SW 1271 (cell line): ENCODE results near the gene PLXNA3.
"Not testable (repeated sequence)": the region's sequence is repeated elsewhere in the genome, so short reads cannot be mapped to it uniquely, and the experiment has no call there.

Experiments used
- DNase-seq, 2 experiments: peaks; one replicate each; lab custom pipeline; 2025; lab: John Stamatoyannopoulos, UW

Gene PLXNA3

GRCh38 chrX:154501423-154501822, 43.3 kb downstream of the PLXNA3 start:
- DNase-seq = not testable (repeated sequence)

GRCh38 chrX:154502098-154502497, 44.0 kb downstream of the PLXNA3 start:
- DNase-seq = no peak

GRCh38 chrX:154502989-154503388, 44.9 kb downstream of the PLXNA3 start:
- DNase-seq = no peak

GRCh38 chrX:154505734-154506133, 47.7 kb downstream of the PLXNA3 start:
- no peak for DNase-seq

- no peak for DNase-seq
Observed at GRCh38 chrX:154506483-154507332, 48.6 kb downstream of the PLXNA3 start.

- no peak for DNase-seq
Observed at GRCh38 chrX:154507673-154508383, 49.7 kb downstream of the PLXNA3 start.

- DNase-seq = no peak
Observed at GRCh38 chrX:154508384-154508745, 50.3 kb downstream of the PLXNA3 start.

- DNase-seq = no peak
Observed at GRCh38 chrX:154509455-154509854, 51.4 kb downstream of the PLXNA3 start.

- no peak for DNase-seq
Observed at GRCh38 chrX:154511761-154512160, 53.7 kb downstream of the PLXNA3 start.

GRCh38 chrX:154512879-154513553, 54.9 kb downstream of the PLXNA3 start:
- DNase-seq = no peak

- DNase-seq = no peak
Observed at GRCh38 chrX:154513716-154514115, 55.6 kb downstream of the PLXNA3 start.

GRCh38 chrX:154515090-154515965, 57.2 kb downstream of the PLXNA3 start:
- DNase-seq = no peak

- peak in 1 of 2 experiments; percentile 83 for DNase-seq
Observed at GRCh38 chrX:154515966-154516655, 58.0 kb downstream of the PLXNA3 start, which contains the start of gene FAM3A. FAM3A (minus strand) TSS chrX:154516232; CDS start chrX:154515772, 460 bp downstream.

GRCh38 chrX:154516656-154517100, 58.6 kb downstream of the PLXNA3 start:
- no peak for DNase-seq

GRCh38 chrX:154517101-154517781, 59.2 kb downstream of the PLXNA3 start:
- no peak for DNase-seq

GRCh38 chrX:154519389-154519788, 61.3 kb downstream of the PLXNA3 start:
- DNase-seq = no peak

- no peak for DNase-seq
Observed at GRCh38 chrX:154525606-154526490, 67.8 kb downstream of the PLXNA3 start.

- DNase-seq = peak in 1 of 2 experiments; percentile 73
Observed at GRCh38 chrX:154526901-154527675, 69.0 kb downstream of the PLXNA3 start.
